Measurements from ENCODE around the gene IKZF1. TPM values are rescaled to one million over a fixed set of nuclear protein-coding genes. Genes with fewer than 3 reads are reported as not detected.
"Not testable (repeated sequence)": the region's sequence is repeated elsewhere in the genome, so short reads cannot be mapped to it uniquely, and the experiment has no call there.

IKZF1 gene
- total and polyA plus RNA-seq, 10 donors, result 36.4 to 389 (median 231) TPM

GRCh38 chr7:50335230-50335794, 30.8 kb downstream of the IKZF1 start:
- Histone ChIP-seq H3K4me3 (peak overlapping the region in 1 of 8 donors; percentile 22), H3K27me3 (replicated peaks in 1 of 7) (no peaks in the 10 kb centered on the region), H3K36me3 (peaks cover 0 to 41% (median 0%) of the 10 kb centered on the region in 6 donors), H3K9me3 (no peaks in the 10 kb centered on the region), H3K27ac (peak overlapping the region; percentile 55 to 92 (median 84)), H3K4me1 (peaks cover 73 to 100% (median 98%) of the 10 kb centered on the region in 6 donors)
- WGBS, 5 donors, result 92 to 100% (median 94%) methylated on average over 1 of the region's 1 CpG
- DNase-seq, result no peak
- no peak for TF ChIP-seq POLR2A (IDR thresholded peaks at IDR 0.05)
- TF ChIP-seq CTCF (IDR thresholded peaks at IDR 0.05 in 8 of 11, conservative IDR thresholded peaks at IDR 0.05 in 3 of 11), result no peak
- TF ChIP-seq POLR2AphosphoS5 (IDR thresholded peaks at IDR 0.05), result no peak
- intact Hi-C loops (cut with DNase I; ENCODE audit: low total_unique reads), result no loop called here

- 45 to 55% (median 50%) methylated on average over 21 to 22 of the region's 22 CpGs for WGBS, 5 donors
- Histone ChIP-seq H3K9me3 (no peaks in the 10 kb centered on the region), H3K36me3 (peaks cover 0 to 33% (median 0%) of the 10 kb centered on the region in 6 donors), H3K27ac (peak overlapping the region; percentile 55 to 92 (median 84)), H3K4me3 (peak overlapping the region in 1 of 8 donors; percentile 22), H3K27me3 (replicated peaks in 1 of 7) (no peaks in the 10 kb centered on the region), H3K4me1 (peaks cover 71 to 100% (median 98%) of the 10 kb centered on the region in 6 donors)
- DNase-seq, result peak; percentile 91
- intact Hi-C loops (cut with DNase I; ENCODE audit: low total_unique reads), result no loop called here
- TF ChIP-seq CTCF (IDR thresholded peaks at IDR 0.05 in 8 of 11, conservative IDR thresholded peaks at IDR 0.05 in 3 of 11) (no peak), POLR2AphosphoS5 (IDR thresholded peaks at IDR 0.05) (peak; percentile 58 to 78 (median 67))
These were observed 31.6 kb downstream of the IKZF1 start for GRCh38 chr7:50335795-50336754.

GRCh38 chr7:50336894-50337703, 32.6 kb downstream of the IKZF1 start:
- peak overlapping the region; percentile 55 to 92 (median 84) for H3K27ac ChIP-seq
- intact Hi-C loops (cut with DNase I; ENCODE audit: low total_unique reads), result no loop called here
- H3K4me3 ChIP-seq, result peak overlapping the region in 1 of 8 donors; percentile 47
- peaks cover 0 to 25% (median 0%) of the 10 kb centered on the region in 6 donors for H3K36me3 ChIP-seq
- peak in 2 of 3 donors; percentile 12 to 36 for TF ChIP-seq POLR2AphosphoS5 (IDR thresholded peaks at IDR 0.05)
- TF ChIP-seq POLR2A (IDR thresholded peaks at IDR 0.05), result no peak
- no peaks in the 10 kb centered on the region for H3K9me3 ChIP-seq
- 65 to 86% (median 72%) methylated on average over 15 of the region's 15 CpGs for WGBS, 5 donors
- peaks cover 69 to 100% (median 98%) of the 10 kb centered on the region in 6 donors for H3K4me1 ChIP-seq
- no peak for DNase-seq
- no peaks in the 10 kb centered on the region for H3K27me3 ChIP-seq (replicated peaks in 1 of 7)

- H3K36me3 ChIP-seq, result peaks cover 0 to 26% (median 0%) of the 10 kb centered on the region in 6 donors
These were observed 35.0 kb downstream of the IKZF1 start for GRCh38 chr7:50339472-50339871.

More at GRCh38 chr7:50339472-50339871, 35.0 kb downstream of the IKZF1 start:
- DNase-seq; intact Hi-C loops (cut with DNase I; ENCODE audit: low total_unique reads); H3K27me3 ChIP-seq (replicated peaks in 1 of 7); H3K9me3 ChIP-seq: not testable (repeated sequence)
- Histone ChIP-seq H3K4me1 (peaks cover 53 to 100% (median 97%) of the 10 kb centered on the region in 6 donors), H3K27ac (peak overlapping the region; percentile 59 to 92 (median 82)), H3K4me3 (peak overlapping the region in 1 of 8 donors; percentile 47)
- 81 to 86% (median 85%) methylated on average over 7 of the region's 7 CpGs for WGBS, 5 donors
